Body of pancreas (tissue), 4 donors: Measurements from ENCODE around the gene C1RL. TPM values are rescaled to one million over a fixed set of nuclear protein-coding genes. Genes with fewer than 3 reads are reported as not detected.

ENCODE experiments used
- ATAC-seq: fragments of 150-250 bp; one replicate; pipeline ENCODE4 v1.9.1; 2016
- DNase-seq, 4 donors: peaks; one replicate each; pipeline ENCODE4 v3.0.0-alpha.2; 2019
- H3K27ac ChIP-seq, 4 donors: fragments of 200-600 bp; sonication (generic); 1 replicate in 3 of 4; 2 replicates in 1 of 4; pipeline versions ENCODE4 v1.5.1 to v1.6.1; 2016 to 2019; ENCODE audit warnings: mild to moderate bottlenecking in 1 of 4, mixed read lengths in 1 of 4, moderate library complexity in 1 of 4
- H3K27me3 ChIP-seq, 2 donors: fragments of 200-600 bp; sonication (generic); one replicate each; pipeline ENCODE4 v1.6.0; 2016; ENCODE audit warnings: mild to moderate bottlenecking in 1 of 2
- H3K36me3 ChIP-seq, 2 donors: fragments of 200-600 bp; sonication (generic); replicated peaks in 1 of 2; 2 replicates each; pipeline ENCODE4 v1.5.1; 2016; ENCODE audit warnings: low read depth in 2 of 2; ENCODE audit not compliant: insufficient read depth in 1 of 2
- H3K4me1 ChIP-seq: fragments of 200-600 bp; sonication (generic); one replicate; pipeline ENCODE4 v1.6.0; 2016
- H3K4me3 ChIP-seq, 2 donors: fragments of 200-600 bp; sonication (generic); 1 replicate in 1 of 2; 2 replicates in 1 of 2; pipeline ENCODE4 v1.5.1; 2016 to 2019
- H3K9me3 ChIP-seq, 3 donors: fragments of 200-600 bp; sonication (generic); 1 replicate in 2 of 3; 2 replicates in 1 of 3; pipeline ENCODE4 v1.5.1; 2016
- POLR2A ChIP-seq, 3 donors: fragments of 450-650 bp; IDR thresholded peaks; one replicate each; pipeline ENCODE4 v1.6.1; 2016; ENCODE audit warnings: antibody characterized with exemption in 3 of 3, mild to moderate bottlenecking in 2 of 3
- WGBS, 2 donors: methylation state at CpG; one replicate each; pipeline ENCODE4 v1.1.5; 2017; 5-methylcytosine and 5-hydroxymethylcytosine counted together
- intact Hi-C: fragments of 100-400 bp; cut with DNase I; formaldehyde crosslinking; loops from one replicate; pipeline ENCODE4 v1.15.1; 2023
- total RNA-seq, 2 donors: library from RNA; depleted of rRNA; stranded (reverse); fragments of >200 nt; gene quantifications; one replicate each; pipeline ENCODE4 v1.1.0, GENCODE V29; 2016
- TF ChIP-seq, protein P1 (sequence below), 7 experiments: fragments of 450-650 bp in 4 of 7; fragments of 200-600 bp in 3 of 7; sonication (generic) in 3 of 7; IDR thresholded peaks; one replicate each; pipeline ENCODE4 v1.5.1; 2016 to 2019; ENCODE audit warnings: antibody characterized with exemption in 7 of 7

Gene C1RL, protein sequence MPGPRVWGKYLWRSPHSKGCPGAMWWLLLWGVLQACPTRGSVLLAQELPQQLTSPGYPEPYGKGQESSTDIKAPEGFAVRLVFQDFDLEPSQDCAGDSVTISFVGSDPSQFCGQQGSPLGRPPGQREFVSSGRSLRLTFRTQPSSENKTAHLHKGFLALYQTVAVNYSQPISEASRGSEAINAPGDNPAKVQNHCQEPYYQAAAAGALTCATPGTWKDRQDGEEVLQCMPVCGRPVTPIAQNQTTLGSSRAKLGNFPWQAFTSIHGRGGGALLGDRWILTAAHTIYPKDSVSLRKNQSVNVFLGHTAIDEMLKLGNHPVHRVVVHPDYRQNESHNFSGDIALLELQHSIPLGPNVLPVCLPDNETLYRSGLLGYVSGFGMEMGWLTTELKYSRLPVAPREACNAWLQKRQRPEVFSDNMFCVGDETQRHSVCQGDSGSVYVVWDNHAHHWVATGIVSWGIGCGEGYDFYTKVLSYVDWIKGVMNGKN
- 10 to 100 TPM; 64.6 to 99.6 TPM for total RNA-seq

DNA sequence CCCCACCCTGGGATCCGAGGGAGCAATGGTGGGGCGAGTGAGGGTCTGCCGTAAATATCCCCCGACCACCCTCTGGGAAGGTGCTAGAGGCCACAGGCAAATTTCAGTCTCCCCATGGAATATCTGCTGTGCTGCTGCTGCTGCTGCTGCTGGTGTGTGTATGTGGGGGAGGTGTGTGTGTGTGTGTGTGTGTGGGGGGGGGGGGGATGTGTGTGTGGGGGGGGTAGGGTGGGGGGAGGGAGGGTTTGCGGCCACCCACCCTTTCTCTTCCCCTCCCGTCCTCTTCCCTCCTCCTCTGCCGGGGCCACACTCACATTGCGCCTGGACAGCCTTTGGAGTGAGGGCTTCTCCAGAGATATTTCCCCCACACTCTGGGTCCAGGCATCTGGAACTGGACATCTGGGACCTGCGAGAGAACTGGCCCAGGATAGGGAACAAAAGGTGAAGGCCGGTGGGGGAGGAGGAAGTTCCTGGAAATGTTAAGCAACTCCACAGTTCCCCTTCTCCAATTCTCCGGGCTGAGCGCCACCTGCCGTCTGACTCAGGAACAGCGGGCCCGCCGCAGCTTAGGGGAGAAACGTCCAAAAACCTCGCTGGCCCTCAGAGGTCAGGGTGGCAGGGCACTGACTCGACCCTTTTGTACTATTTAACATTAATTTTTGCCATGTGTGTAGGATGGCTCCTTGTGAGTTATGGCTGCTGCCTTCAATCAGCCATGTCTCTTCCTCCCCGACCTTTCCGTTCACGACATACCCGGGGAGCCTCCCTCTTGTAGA is at the start of gene C1RL:
TSS of gene C1RL (minus strand) at position 419 of the 776 bp plus-strand sequence. CDS start at position 385, 34 bp downstream.
- Histone ChIP-seq H3K27ac (peak within 1 kb of the TSS; percentile 91 to 99 (median 96)), H3K4me1 (peaks cover 35% of the 10 kb centered on the region), H3K9me3 (no peaks in the 10 kb centered on the region), H3K4me3 (peak within 1 kb of the TSS; percentile 56 to 57), H3K27me3 (no peaks in the 10 kb centered on the region), H3K36me3 (no peaks in the 10 kb centered on the region)
- 11 to 17% methylated on average over 21 to 23 of the region's 23 CpGs for WGBS, 2 donors
- ATAC-seq (peak; percentile 85), DNase-seq (peak; percentile 94 to 96 (median 94))
- TF ChIP-seq, protein P1, sequence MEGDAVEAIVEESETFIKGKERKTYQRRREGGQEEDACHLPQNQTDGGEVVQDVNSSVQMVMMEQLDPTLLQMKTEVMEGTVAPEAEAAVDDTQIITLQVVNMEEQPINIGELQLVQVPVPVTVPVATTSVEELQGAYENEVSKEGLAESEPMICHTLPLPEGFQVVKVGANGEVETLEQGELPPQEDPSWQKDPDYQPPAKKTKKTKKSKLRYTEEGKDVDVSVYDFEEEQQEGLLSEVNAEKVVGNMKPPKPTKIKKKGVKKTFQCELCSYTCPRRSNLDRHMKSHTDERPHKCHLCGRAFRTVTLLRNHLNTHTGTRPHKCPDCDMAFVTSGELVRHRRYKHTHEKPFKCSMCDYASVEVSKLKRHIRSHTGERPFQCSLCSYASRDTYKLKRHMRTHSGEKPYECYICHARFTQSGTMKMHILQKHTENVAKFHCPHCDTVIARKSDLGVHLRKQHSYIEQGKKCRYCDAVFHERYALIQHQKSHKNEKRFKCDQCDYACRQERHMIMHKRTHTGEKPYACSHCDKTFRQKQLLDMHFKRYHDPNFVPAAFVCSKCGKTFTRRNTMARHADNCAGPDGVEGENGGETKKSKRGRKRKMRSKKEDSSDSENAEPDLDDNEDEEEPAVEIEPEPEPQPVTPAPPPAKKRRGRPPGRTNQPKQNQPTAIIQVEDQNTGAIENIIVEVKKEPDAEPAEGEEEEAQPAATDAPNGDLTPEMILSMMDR (IDR thresholded peaks at IDR 0.05): peak; percentile 89 to 99 (median 98)
- peak; percentile 23 to 69 (median 64) for TF ChIP-seq POLR2A (IDR thresholded peaks at IDR 0.05)
- intact Hi-C loops: no loop called here

- H3K4me3 ChIP-seq: no peak overlapping the region
- no peaks in the 10 kb centered on the region for H3K9me3 ChIP-seq
- ATAC-seq: no peak
- H3K36me3 ChIP-seq: no peaks in the 10 kb centered on the region
- TF ChIP-seq, protein P1 (IDR thresholded peaks at IDR 0.05): no peak
- no peak for TF ChIP-seq POLR2A (IDR thresholded peaks at IDR 0.05)
- intact Hi-C loops: no loop called here
- H3K27me3 ChIP-seq: no peaks in the 10 kb centered on the region
- no peaks in the 10 kb centered on the region for H3K4me1 ChIP-seq
- no peak for DNase-seq
- 92 to 95% methylated on average over 15 to 17 of the region's 17 CpGs for WGBS, 2 donors
- no peak overlapping the region for H3K27ac ChIP-seq
Measured at GRCh38 chr12:7157391-7157790, 48.4 kb upstream of the C1RL start.

GRCh38 chr12:7156259-7157197 is 47.5 kb upstream of the C1RL start:
- TF ChIP-seq, protein P1 (IDR thresholded peaks at IDR 0.05): no peak
- no peak for TF ChIP-seq POLR2A (IDR thresholded peaks at IDR 0.05)
- Histone ChIP-seq H3K36me3 (no peaks in the 10 kb centered on the region), H3K9me3 (no peaks in the 10 kb centered on the region), H3K27me3 (no peaks in the 10 kb centered on the region), H3K27ac (no peak overlapping the region), H3K4me1 (no peaks in the 10 kb centered on the region), H3K4me3 (no peak overlapping the region)
- 80 to 91% methylated on average over 9 to 23 of the region's 24 CpGs for WGBS, 2 donors
- ATAC-seq (no peak), DNase-seq (no peak)
- intact Hi-C loops: no loop called here

- intact Hi-C loops: no loop called here
- Histone ChIP-seq H3K9me3 (no peaks in the 10 kb centered on the region), H3K4me1 (no peaks in the 10 kb centered on the region), H3K4me3 (no peak overlapping the region), H3K36me3 (peaks cover 0 to 2% of the 10 kb centered on the region in 2 donors), H3K27me3 (no peaks in the 10 kb centered on the region), H3K27ac (no peak overlapping the region)
- DNase-seq: peak in 2 of 4 donors; percentile 27 to 45
- 82 to 92% methylated on average over 4 to 8 of the region's 8 CpGs for WGBS, 2 donors
- no peak for ATAC-seq
- TF ChIP-seq POLR2A (IDR thresholded peaks at IDR 0.05): no peak
- TF ChIP-seq, protein P1 (IDR thresholded peaks at IDR 0.05): no peak
Measured at GRCh38 chr12:7155471-7156034, 46.5 kb upstream of the C1RL start.
